KG1 (cell line): ENCODE results near the gene TOMM34.
A peak's percentile ranks its signal among the peaks of the same experiment; 100 is the strongest.

Experiments used
- DNase-seq: peaks from one replicate; lab custom pipeline; 2025; lab: John Stamatoyannopoulos, UW

The TOMM34 gene

DNA sequence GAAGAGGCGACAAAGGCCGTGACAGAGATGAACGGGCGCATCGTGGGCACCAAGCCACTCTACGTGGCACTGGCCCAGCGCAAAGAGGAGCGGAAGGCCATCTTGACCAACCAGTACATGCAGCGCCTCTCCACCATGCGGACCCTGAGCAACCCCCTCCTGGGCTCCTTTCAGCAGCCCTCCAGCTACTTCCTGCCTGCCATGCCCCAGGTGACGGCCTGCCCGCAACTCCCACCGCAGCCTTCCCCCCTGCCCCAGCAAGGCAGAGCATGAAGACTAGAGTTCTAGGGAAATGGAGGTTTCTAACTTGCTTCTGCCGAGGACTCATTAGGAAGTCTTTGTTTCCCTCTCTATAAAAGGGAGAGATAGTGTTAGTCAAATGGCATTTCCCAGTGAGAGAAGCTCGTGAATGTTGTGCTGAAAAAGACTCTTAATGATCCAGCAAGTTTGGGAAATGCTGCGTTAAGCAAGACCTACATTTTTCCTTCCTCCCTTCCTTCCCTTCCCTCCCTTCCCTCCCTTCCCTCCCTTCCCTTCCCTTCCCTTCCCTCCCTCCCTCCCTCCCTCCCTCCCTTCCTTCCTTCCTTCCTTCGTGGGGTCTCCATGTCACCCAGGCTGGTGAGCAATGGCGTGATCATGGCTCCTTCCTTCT, 29.6 kb downstream of the TOMM34 start:
- DNase-seq = no peak

DNA sequence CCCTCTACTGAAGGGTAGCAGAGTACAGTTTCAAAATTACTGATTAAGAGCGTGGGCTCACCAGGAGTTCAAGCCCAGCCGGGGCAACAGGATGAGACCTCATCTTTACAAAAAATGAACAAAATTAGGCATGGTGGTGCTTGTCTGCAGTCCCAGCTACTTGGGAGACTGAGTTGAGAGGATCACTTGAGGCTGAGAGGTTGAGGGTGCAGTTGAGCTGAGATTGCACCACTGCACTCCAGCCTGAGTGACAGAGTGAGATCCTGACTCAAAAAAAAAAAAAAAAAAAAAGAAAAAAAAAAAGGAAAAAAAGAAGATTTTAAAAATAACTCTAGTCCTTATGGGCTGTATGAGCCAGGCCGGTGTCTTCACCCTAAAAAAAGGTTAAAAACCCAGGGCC, 31.6 kb downstream of the TOMM34 start:
- no peak for DNase-seq

DNA sequence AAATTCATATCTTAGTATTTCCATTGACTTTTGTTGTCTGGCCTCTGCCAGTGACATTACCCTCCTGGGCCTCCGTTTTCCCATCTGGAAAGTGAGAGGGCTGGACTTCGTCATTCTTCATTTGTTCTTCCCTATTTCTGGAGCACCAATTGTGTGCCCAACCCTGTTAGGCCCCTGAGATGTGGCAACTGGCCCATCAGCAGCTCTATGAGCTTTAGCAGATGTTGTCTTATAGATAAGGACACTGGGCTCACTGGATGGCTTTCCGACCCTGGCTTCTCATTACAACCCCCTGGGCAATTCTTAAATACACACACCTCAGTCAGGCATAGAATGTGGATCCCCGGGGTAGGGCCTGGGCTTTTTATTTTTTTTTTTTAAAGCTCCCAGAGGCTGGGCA, 35.7 kb downstream of the TOMM34 start:
- no peak for DNase-seq

DNA sequence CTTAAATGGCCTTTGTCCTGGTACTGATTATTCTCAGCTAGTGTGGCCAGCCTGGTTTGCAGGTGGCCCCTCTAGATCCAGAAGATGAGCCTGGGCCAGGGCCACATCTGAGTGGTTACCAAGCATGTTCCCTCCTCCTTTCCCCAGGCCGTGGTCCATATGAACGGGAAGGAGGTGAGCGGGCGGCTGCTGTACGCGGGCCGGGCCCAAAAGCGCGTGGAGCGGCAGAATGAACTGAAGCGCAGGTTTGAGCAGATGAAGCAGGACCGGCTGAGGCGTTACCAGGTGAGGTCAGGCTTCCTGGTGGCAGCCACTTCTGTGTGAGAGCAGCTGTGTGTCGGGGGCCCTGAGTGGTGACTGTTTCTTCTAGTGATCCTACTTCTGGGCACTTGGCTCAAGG, 38.8 kb downstream of the TOMM34 start:
- no peak for DNase-seq

DNA sequence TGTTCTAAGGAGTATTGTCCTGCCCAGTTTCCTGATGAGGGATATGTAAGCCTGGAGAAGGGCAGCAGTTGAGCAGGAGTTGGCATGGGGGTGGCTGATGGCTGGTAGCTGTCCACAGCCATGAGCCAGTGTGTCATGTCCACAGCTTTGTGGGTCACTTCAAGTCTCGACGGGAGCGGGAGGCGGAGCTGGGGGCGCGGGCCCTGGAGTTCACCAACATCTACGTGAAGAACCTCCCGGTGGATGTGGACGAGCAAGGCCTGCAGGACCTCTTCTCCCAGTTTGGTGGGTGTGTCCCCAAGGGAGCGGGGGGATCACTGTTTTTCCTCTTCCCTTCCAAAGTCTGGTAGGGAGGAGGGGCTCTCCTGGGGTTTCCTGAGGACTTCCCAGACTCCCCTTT, 41.4 kb downstream of the TOMM34 start:
- no peak for DNase-seq

DNA sequence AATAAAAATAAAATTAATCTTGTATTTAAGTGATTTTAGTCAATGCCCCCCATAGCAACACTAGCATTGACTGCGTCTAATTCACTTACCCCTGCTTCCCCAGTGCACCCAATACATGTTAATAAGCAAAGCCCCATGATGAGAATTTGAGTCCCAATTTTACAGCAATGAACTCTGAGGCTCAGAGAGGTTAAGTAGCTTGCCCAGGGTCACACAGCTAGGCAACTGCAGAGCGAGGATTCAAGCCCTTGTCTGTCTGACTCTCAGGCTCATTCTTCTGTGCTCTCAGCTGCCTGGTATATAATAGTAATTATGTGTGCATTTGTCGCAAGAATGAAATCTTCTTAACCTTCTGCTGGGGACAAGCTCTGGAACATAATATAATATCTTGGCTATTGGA, 41.9 kb downstream of the TOMM34 start:
- DNase-seq = no peak

DNA sequence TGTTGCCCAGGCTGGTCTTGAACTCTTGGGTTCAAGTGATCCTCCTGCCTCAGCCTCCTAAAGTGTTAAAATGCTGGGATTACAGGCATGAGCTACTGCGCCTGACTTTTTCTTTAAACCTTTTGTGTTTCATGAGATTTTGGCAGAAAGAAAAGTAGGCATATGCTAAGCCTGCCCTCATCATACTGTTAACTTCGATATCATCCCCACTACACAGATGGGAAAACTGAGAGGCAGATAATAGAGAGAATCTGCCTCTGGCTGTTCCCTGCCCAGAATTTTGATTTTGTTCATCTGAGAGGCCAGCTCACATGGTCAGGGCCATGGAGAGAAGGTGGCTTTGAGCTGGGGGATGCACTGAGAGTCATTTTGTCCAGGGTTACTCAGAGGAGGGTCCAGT, 42.8 kb downstream of the TOMM34 start:
- no peak for DNase-seq

DNA sequence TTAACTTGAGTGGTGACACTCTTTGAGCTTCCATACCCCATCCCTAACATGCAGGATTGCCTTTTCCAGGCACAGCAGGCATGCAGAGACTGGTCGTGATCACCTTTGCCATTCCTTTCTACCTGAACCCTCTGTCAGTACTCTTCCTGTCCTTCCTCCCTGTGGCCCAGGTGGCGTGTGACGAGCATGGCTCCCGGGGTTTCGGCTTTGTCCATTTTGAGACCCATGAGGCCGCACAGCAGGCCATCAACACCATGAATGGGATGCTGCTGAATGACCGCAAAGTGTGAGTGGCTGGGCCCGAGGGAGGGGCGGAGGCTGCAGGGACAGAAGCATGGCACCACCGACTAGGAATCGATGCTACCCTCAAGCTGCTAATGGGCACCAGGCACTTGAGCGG, 43.6 kb downstream of the TOMM34 start:
- no peak for DNase-seq

DNA sequence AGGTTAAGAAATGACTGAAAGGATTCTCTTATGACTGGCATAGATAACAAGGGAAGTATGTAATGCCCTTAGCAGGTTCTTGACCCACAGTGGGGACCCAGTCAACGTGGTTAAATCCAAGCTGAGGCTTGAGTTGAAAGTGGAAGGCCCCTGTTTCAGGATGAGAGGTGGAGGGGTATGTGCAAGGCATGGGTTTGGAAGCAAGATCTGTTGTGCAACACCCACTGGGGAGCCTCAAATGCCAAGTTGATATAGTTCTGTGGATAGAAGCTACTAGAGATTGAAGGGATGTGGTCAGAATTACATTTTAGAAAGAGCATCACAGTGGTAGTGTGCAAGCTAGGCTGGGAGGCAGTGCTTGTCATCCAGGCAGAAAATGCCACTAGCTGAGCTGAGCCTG, 45.3 kb downstream of the TOMM34 start:
- DNase-seq = no peak

DNA sequence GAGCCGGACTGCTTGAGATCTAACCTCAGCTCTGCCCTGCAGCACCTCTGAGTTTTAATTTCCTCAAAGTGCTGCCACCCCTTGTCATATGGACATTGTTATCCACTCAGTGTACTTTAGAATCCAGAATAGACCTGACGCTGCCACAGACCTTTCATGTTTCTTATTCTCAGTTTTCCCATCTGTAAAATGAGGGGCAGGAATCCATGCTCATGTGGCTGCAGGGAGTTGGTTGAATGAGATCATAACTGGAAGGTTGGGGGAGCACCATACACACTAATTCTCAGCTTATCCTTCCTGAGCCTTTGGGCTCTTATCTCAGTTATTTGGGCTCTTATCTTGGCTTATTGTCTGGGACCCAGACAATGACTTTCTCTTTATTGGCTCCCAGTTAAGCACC, 48.0 kb downstream of the TOMM34 start:
- no peak for DNase-seq

DNA sequence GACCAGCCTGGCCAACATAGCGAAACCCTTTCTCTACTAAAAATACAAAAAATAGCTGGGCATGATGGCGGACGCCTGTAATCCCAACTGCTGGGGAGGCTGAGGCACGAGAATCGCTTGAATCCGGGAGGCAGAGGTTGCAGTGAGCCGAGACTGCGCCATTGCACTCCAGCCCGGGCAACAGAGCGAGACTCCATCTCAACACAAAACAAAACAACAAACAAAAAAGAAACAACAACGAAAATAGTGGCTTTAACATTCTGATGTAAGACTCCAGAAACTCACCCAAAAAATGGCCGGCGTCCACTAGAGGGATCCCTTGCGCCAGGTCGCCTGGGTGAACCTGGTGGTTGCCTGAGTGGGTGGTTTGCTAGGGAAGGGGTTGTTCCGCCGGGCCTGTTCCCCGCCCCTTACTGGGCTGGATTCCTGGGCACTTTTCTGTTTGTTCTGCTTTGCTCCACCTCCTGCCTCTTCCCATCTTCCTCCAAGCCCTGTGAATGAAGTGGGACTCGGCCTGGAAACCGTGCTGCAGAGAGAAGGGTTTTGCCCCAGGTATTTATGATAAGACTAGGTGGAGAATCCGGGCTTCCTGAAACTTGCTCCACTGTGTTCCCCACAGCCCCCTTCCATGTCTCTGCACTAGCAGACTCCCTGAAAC, 48.8 kb downstream of the TOMM34 start:
- DNase-seq = no peak

DNA sequence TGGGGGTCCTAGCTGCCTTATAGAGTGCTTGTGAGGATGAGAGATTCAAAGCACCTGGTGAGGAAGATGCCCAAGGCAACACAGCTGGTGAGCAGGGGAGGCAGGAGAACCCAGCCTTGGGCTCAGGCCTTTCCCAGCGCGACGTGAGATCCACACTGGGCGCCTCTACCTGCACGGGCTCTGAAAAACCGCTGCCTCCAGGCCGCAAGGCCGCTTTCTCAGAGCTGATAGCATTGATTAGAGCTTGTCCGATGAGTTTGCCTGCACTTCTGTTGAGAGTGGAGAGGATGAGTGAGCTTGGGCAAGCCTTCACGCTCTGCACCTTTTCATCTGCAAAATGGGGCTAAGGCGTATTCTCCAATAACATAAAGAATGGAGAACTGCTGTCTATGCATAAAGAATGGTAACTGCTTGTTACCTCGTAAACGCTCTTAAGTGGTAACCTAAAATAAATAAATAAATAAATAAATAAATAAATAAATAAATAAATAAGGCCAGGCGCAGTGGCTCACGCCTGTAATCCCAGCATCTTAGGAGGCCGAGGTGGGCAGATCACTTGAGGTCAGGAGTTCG, 49.4 kb downstream of the TOMM34 start:
- DNase-seq = no peak

DNA sequence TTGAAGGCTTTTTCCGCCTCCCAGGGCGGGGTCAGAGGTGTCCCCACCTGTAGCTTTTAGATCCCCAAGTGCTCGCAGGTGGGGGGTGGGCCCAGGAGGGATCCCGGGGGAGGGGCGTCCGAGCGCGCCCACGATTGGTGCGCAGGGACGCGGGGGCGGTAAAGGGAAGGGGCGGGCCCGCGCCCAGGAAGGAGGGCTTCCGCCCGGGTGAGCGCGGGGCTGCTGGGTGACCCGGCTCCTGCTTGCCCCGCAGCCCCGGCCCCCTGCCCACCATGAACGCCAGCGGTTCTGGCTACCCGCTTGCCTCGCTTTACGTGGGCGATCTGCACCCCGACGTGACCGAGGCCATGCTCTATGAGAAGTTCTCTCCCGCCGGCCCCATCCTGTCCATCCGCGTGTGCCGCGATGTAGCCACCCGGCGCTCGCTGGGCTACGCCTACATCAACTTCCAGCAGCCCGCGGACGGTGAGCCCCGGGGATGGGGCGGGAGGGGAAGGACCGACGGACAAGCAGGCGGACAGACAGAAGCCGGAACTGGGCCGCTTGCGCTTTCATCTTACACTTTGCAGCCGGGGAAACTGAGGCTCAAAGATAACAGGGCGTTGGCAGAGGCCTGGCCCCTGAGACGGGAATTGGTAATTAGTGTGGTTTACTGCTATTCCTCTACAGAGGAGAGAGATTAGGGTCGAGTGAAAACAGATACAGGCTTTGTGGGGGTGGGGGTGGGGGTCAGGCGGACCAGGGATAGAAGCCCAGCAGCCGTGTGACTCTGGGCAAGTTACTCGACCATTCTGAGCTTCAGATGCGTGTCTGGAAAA, 50.1 kb downstream of the TOMM34 start, which contains the start of gene PABPC1L:
PABPC1L (plus strand) TSS at position 189 of the 818 bp plus-strand sequence; CDS start at position 273, 84 bp downstream.
- DNase-seq = peak; percentile 64

DNA sequence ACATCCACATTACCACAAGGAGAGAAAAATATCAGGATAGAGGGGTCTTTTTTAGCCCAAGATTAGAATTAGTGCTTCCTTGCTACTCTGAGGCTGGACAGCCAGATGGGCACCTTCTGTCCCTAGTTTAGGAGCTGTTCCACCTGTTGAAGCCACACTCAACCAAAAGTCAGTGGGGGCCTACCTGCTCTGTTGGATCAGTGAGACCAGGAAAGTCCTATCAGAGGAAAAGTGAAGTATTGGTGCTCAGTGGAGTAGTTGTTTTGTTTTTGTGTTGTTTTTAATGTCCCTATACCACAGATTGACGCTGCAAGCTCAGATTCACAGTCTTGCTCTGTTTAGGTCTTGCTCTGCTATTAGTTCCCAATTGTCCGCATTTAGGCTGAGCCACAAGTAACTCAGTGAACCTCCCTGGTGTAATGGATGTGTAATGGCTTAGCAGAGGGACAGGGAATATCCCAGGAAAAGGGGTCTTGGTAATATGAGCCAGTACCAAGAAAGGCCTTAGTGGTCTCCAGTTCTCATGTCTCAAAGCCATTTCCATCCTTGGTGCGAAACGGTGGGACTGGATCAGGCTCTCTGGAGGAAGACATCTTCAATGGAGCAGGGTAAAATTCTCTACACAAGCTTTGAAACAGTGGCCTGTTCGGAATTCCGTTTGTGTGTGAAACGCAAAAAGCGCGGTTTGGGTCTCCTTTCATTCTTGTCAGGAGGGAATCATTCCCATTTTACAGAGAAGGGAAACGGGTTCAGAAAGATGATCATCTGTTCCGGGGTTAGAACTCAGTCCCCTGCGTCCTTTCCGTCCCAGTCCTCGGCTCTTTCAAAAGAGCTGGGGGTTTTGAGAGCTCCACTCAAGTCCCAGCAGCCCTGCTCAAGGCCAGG, 51.0 kb downstream of the TOMM34 start:
- DNase-seq = peak; percentile 64

DNA sequence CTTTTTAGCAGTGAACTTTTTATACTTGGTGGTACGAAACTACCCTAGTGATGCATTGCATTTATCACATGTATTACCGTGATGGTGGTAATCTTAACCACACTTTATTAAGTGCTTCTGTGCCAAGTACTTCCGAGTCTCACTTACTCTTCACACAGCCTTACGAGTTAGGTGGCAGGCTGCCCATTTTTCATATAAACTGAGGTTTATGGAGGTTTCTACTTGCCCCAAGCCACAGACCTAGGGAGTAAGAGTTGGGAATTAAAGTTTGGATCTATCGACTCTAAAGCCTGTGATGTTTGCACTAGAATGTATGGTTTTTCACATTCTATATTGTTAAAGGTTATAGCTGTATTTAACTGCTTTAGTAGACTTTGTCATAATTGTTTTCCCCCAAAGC, 55.8 kb downstream of the TOMM34 start:
- DNase-seq = no peak

DNA sequence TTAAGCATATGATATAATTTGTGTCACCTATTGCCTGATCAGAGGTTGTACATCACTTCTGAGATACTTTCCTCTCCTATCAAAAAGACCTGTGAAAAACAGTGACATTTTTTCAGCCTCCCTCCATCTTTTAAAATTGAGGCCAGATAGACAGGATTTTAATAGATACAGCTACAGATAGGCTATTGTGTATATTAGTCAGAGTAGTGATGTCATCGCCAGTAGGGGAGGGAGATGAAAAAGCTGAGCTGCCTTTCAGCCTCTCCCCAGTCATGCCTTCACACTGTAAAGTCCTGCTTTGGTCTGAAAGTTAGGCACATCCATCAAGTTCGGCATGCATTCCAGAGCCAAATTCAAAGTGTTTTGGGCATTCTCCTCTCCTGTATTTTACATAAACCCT, 58.2 kb downstream of the TOMM34 start:
- no peak for DNase-seq

DNA sequence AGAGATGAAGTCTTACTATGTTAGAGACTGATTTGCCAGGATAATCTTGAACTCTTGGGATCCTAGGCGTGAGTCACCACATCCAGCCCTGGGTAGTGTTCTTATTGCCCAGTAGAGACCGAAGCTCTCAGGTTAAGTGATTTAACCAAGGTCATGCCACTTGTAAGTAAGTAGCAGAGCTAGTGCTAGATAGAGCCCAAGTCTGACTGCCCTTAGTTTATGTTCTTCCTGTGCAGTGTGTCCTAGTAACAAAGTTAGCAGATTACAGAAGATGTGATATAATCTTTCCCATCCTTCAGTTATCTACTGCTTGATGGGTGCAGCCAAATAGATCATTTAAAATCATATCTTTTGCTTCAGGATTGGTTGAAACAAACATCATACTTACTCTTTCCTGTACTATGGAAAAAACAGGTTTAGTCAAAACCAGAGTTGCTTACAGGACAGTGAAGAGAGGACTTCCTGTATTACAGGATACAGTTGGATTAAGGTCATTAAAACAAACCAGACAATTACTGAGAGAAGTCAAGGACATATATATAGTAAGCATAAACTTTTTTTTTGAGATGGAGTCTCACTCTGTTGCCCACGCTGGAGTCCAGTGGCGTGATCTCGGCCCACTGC, 59.9 kb downstream of the TOMM34 start:
- DNase-seq = no peak

DNA sequence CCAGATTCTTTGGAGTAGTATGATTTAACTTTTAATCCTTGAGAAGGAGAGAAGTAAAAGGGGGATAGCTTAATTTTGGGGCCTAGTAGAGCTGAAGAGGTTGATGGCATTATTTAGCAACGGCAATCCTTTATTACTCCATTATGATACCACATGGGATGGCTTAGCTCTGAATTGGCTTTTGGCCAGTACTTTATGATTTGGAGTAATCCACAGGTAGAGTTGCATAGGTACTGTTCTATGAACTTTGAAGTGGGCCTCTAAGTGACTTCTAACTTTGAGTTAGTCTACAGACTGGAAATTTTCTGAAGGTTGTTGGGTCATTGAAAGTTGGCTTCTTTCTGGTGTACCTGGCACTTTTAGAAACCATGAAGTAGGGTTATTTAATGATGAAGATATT, 63.1 kb downstream of the TOMM34 start:
- DNase-seq = no peak

DNA sequence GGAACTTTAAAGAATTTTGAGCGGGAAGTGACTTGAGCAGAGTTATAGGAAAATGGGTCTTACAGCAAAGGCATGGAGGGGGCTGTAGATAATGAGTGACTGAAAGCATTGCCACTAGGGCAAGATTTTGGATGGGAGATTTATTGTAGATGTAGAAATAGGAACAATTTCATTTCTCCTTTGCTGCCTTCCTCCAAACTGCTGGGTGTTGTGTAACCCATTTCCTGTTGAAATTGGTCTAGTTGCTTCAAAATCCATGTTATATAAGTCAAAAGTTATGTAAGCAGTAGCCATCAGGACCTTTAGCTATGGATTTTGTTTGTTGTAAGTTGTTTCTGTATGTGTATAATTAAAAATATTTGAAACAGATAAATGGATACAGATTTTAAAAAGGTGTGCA, 63.6 kb downstream of the TOMM34 start:
- no peak for DNase-seq

DNA sequence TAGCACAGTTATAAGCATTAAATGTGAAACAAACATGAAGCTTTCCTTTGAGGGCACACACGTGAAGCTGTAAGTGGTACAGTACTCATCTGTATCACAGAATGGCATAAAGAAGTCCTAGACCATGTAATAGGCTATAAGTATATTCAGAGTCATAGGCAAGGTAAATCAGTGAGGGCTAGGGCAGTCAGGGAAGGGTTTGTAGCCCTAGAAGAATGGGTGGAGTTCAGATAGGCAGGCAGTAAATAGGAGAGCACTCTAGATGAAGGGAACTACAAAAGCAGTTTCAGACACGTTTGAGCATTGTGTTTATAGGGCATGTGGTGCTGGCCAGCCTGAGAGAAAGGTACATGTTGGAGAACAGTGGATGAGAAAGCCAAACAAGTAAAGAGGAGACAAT, 65.2 kb downstream of the TOMM34 start:
- DNase-seq = no peak
